Stomach (tissue), 9 donors: ENCODE measurements around the gene TLR1. TPM values are rescaled to one million over a fixed set of nuclear protein-coding genes. Genes with fewer than 3 reads are reported as not detected.
A peak's percentile ranks its signal among the peaks of the same experiment; 100 is the strongest.

Experiments
- DNase-seq, 2 donors: peaks; one replicate each; pipeline versions ENCODE4 v3.0.0 to v3.0.0-alpha.2; 2013 to 2019
- H3K27ac ChIP-seq, 5 donors: fragments of 200-600 bp in 4 of 5; sonication (generic) in 4 of 5; one replicate each; pipeline ENCODE4 v1.5.1; 2013 to 2019; ENCODE audit warnings: mild to moderate bottlenecking in 1 of 5, moderate library complexity in 1 of 5
- H3K27me3 ChIP-seq, 3 donors: fragments of 200-600 bp; sonication (generic); one replicate each; pipeline ENCODE4 v1.5.1; 2017 to 2019; ENCODE audit warnings: mixed run types in 1 of 3
- H3K36me3 ChIP-seq, 4 donors: fragments of 200-600 bp; sonication (generic); 1 replicate in 3 of 4; 2 replicates in 1 of 4; pipeline ENCODE4 v1.5.1; 2016 to 2019
- H3K4me1 ChIP-seq, 4 donors: fragments of 200-600 bp; sonication (generic); one replicate each; pipeline ENCODE4 v1.5.1; 2016 to 2019
- H3K4me3 ChIP-seq, 4 donors: fragments of 200-600 bp; sonication (generic) in 3 of 4; one replicate each; pipeline ENCODE4 v1.5.1; 2016 to 2019; ENCODE audit warnings: mild to moderate bottlenecking in 1 of 4
- H3K9me3 ChIP-seq, 4 donors: fragments of 200-600 bp; sonication (generic); one replicate each; pipeline ENCODE4 v1.5.1; 2016 to 2019
- EP300 ChIP-seq: sonication (generic); formaldehyde crosslinking; IDR thresholded peaks from one replicate; pipeline ENCODE4 v1.6.1; 2017; ENCODE audit warnings: antibody characterized with exemption
- POLR2A ChIP-seq, 4 donors: fragments of 450-650 bp; IDR thresholded peaks; one replicate each; pipeline ENCODE4 v1.6.1; 2016; ENCODE audit warnings: antibody characterized with exemption in 4 of 4, control low read depth in 2 of 4, mild to moderate bottlenecking in 1 of 4, moderate library complexity in 1 of 4
- POLR2AphosphoS5 ChIP-seq, 3 donors: sonication (generic); formaldehyde crosslinking; IDR thresholded peaks; one replicate each; pipeline ENCODE4 v1.6.1; 2016; ENCODE audit warnings: antibody characterized with exemption in 3 of 3
- WGBS, 5 donors: extraction: QIAGEN DNeasy Blood & Tissue Kit in 3 of 5; methylation state at CpG; one replicate each; pipeline versions ENCODE4 v1.1.5 to v1.1.7; 2013 to 2018; 5-methylcytosine and 5-hydroxymethylcytosine counted together
- intact Hi-C: fragments of 100-400 bp; cut with DNase I; formaldehyde crosslinking; loops from one replicate; pipeline ENCODE4 v1.15.1; 2023; ENCODE audit warnings: low total_unique reads
- polyA plus RNA-seq, 3 donors: library from polyadenylated mRNA; stranded (reverse); fragments of 200-250 nt; gene quantifications; one replicate each; pipeline ENCODE4 v1.2.3, GENCODE V29; 2013
- total RNA-seq, 5 donors: library from RNA; depleted of rRNA; stranded (reverse); fragments of >200 nt; gene quantifications; one replicate each; pipeline versions ENCODE4 v1.1.0 to v1.2.3, GENCODE V29; 2014 to 2016
- TF ChIP-seq, protein P1 (sequence below), 7 experiments: fragments of 450-650 bp in 4 of 7; fragments of 200-600 bp in 3 of 7; sonication (generic) in 3 of 7; IDR thresholded peaks; one replicate each; pipeline ENCODE4 v1.5.1; 2016 to 2019; ENCODE audit warnings: antibody characterized with exemption in 7 of 7, control low read depth in 2 of 7, mild to moderate bottlenecking in 1 of 7
- donor health status: healthy with polysubstance abuse.
- donor health status: Bipolar disorder and iron deficiency.
- donor health status: healthy.

Gene TLR1
- total and polyA plus RNA-seq, 8 donors = 1.2 to 37.4 (median 5.3) TPM; not detected in 1

GRCh38 chr4:38788317-38788716 is 16.3 kb downstream of the TLR1 start:
- WGBS, 5 donors = 12 to 41% (median 26%) methylated on average over 1 of the region's 1 CpG
- H3K4me1 ChIP-seq = peaks cover 0 to 18% (median 2%) of the 10 kb centered on the region in 4 donors
- peak in 1 of 2 donors; percentile 23 for DNase-seq
- H3K27me3 ChIP-seq = no peaks in the 10 kb centered on the region
- no peaks in the 10 kb centered on the region for H3K9me3 ChIP-seq
- H3K4me3 ChIP-seq = no peak overlapping the region
- no peaks in the 10 kb centered on the region for H3K36me3 ChIP-seq
- TF ChIP-seq EP300 (no peak), POLR2A (IDR thresholded peaks at IDR 0.05) (no peak), POLR2AphosphoS5 (IDR thresholded peaks at IDR 0.05) (peak in 1 of 3 donors; percentile 39)
- TF ChIP-seq, protein P1, sequence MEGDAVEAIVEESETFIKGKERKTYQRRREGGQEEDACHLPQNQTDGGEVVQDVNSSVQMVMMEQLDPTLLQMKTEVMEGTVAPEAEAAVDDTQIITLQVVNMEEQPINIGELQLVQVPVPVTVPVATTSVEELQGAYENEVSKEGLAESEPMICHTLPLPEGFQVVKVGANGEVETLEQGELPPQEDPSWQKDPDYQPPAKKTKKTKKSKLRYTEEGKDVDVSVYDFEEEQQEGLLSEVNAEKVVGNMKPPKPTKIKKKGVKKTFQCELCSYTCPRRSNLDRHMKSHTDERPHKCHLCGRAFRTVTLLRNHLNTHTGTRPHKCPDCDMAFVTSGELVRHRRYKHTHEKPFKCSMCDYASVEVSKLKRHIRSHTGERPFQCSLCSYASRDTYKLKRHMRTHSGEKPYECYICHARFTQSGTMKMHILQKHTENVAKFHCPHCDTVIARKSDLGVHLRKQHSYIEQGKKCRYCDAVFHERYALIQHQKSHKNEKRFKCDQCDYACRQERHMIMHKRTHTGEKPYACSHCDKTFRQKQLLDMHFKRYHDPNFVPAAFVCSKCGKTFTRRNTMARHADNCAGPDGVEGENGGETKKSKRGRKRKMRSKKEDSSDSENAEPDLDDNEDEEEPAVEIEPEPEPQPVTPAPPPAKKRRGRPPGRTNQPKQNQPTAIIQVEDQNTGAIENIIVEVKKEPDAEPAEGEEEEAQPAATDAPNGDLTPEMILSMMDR (IDR thresholded peaks at IDR 0.05) = no peak
- intact Hi-C loops = no loop called here
- no peak overlapping the region for H3K27ac ChIP-seq

DNA sequence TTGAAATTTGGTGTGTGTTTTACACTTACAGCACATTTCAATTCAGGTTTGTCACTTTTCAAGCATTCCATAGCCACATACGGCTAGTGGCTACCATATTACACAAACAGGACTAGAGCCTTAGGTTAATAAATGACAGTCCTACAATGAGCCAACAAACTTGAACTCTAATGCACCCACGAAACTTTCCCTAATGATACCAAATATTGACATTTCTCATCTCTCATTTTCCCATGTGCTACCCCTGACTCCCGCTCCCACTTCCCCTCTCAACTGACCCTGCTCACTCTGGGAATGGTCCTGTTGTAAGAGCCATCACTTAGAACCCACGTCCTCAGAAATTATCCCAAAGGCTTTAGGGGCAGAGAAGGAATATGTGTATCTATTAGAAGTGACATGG is 16.9 kb downstream of the TLR1 start:
- Histone ChIP-seq H3K27ac (no peak overlapping the region), H3K36me3 (no peaks in the 10 kb centered on the region), H3K4me1 (peaks cover 0 to 19% (median 2%) of the 10 kb centered on the region in 4 donors), H3K27me3 (no peaks in the 10 kb centered on the region), H3K9me3 (no peaks in the 10 kb centered on the region), H3K4me3 (no peak overlapping the region)
- intact Hi-C loops = no loop called here
- TF ChIP-seq, protein P1 (IDR thresholded peaks at IDR 0.05) = no peak
- no peak for TF ChIP-seq POLR2AphosphoS5 (IDR thresholded peaks at IDR 0.05)
- TF ChIP-seq POLR2A (IDR thresholded peaks at IDR 0.05) = no peak
- no peak for TF ChIP-seq EP300
- 44 to 55% (median 49%) methylated on average over 4 of the region's 4 CpGs for WGBS, 5 donors
- DNase-seq = no peak

- peaks cover 0 to 23% (median 2%) of the 10 kb centered on the region in 4 donors for H3K4me1 ChIP-seq
- H3K27ac ChIP-seq = peak overlapping the region in 2 of 5 donors; percentile 45 to 57
- intact Hi-C loops = no loop called here
- WGBS, 5 donors = 84 to 93% (median 89%) methylated on average over 8 of the region's 8 CpGs
- TF ChIP-seq POLR2A (IDR thresholded peaks at IDR 0.05) = no peak
- no peak for TF ChIP-seq POLR2AphosphoS5 (IDR thresholded peaks at IDR 0.05)
- TF ChIP-seq, protein P1 (IDR thresholded peaks at IDR 0.05) = no peak
- TF ChIP-seq EP300 = no peak
- no peaks in the 10 kb centered on the region for H3K36me3 ChIP-seq
- H3K9me3 ChIP-seq = no peaks in the 10 kb centered on the region
- H3K27me3 ChIP-seq = no peaks in the 10 kb centered on the region
- H3K4me3 ChIP-seq = no peak overlapping the region
- peak in 1 of 2 donors; percentile 34 for DNase-seq
Observed at GRCh38 chr4:38785901-38786402, 18.6 kb downstream of the TLR1 start.

DNA sequence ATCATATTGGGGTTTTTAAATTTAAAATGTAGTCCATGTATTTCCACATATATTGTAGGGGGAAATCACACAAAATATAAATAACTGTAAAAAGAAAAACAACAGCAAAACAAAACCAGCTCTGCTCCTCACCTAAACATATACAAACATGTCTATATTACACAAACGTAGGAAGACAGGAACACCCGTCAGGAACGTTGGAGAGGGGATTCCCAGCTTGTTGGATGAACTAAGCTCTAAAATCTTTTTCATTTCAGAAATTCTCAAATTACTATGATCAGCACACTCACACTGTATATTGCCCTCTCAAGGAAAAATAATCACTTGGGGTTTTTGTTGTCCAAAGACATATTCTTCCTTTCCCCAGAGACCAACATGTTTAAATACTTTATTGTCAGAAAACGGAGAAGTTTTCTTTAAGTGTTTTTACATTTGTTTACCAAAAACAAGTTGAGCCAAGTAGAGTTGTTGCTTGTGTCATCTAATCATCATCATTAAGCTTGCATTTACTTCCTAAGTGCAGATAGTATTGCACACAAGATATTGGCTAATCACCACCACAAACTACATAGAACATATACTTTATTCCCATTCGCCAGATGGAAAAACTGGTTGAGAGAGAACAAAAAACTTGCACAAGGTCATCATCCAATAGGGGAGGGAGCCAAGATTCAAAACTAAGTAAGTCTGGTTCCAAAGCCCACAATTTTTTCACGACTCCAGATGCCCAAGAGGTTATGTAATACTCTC is 19.4 kb downstream of the TLR1 start:
- DNase-seq = no peak
- peak overlapping the region in 2 of 5 donors; percentile 45 to 57 for H3K27ac ChIP-seq
- no peaks in the 10 kb centered on the region for H3K9me3 ChIP-seq
- no peak overlapping the region for H3K4me3 ChIP-seq
- intact Hi-C loops = no loop called here
- TF ChIP-seq, protein P1 (IDR thresholded peaks at IDR 0.05) = no peak
- no peak for TF ChIP-seq EP300
- TF ChIP-seq POLR2A (IDR thresholded peaks at IDR 0.05) = no peak
- no peak for TF ChIP-seq POLR2AphosphoS5 (IDR thresholded peaks at IDR 0.05)
- H3K27me3 ChIP-seq = no peaks in the 10 kb centered on the region
- no peaks in the 10 kb centered on the region for H3K36me3 ChIP-seq
- WGBS, 5 donors = 54 to 70% (median 68%) methylated on average over 6 of the region's 6 CpGs
- H3K4me1 ChIP-seq = peaks cover 0 to 23% (median 2%) of the 10 kb centered on the region in 4 donors
